ENCODE data around the gene WBP1L.

DNA sequence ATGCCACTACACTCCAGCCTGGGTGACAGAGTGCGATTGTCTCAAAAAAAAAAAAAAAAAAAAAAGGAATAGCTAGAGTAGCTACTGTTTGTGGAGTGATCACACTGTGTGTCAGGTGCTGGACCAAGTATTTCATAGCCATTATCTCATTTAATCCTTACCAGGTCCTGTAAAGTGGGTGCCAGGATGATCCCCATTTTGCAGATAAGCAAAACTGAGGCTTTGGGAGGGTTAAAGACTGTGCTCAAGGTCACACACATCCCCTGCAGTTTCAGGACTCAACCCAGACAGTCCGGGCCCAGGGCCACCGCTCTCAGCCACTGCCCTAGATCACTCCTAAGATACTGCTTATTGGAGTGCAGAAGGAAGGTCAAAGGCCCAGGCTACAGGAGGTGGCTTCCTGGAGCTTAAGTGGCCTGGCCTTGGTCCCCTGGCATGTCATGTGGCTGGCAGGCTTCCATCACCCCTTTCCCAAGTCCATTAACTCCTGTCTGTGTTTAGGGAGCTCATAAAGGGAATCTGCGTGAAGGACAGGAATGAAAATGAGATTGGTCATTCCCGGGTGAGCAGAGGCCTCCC is 12.4 kb upstream of the WBP1L start:
- TF ChIP-seq, protein P1, sequence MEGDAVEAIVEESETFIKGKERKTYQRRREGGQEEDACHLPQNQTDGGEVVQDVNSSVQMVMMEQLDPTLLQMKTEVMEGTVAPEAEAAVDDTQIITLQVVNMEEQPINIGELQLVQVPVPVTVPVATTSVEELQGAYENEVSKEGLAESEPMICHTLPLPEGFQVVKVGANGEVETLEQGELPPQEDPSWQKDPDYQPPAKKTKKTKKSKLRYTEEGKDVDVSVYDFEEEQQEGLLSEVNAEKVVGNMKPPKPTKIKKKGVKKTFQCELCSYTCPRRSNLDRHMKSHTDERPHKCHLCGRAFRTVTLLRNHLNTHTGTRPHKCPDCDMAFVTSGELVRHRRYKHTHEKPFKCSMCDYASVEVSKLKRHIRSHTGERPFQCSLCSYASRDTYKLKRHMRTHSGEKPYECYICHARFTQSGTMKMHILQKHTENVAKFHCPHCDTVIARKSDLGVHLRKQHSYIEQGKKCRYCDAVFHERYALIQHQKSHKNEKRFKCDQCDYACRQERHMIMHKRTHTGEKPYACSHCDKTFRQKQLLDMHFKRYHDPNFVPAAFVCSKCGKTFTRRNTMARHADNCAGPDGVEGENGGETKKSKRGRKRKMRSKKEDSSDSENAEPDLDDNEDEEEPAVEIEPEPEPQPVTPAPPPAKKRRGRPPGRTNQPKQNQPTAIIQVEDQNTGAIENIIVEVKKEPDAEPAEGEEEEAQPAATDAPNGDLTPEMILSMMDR (IDR thresholded peaks at IDR 0.05) = no peak
- TF ChIP-seq EP300 (IDR thresholded peaks at IDR 0.05) = no peak

Measured in tibial nerve (tissue), 4 donors.